Occipital lobe (tissue), 2 donors: Measurements from ENCODE around the gene CCDC89. TPM values are rescaled to one million over a fixed set of nuclear protein-coding genes. Genes with fewer than 3 reads are reported as not detected.

Experiments
- DNase-seq: peaks from one replicate; lab custom pipeline; 2025; lab: John Stamatoyannopoulos, UW
- total RNA-seq: library from RNA; depleted of rRNA; stranded (reverse); fragments of >200 nt; gene quantifications from one replicate; pipeline ENCODE4 v1.2.3, GENCODE V29; 2014

Gene CCDC89
- 0.47 TPM for total RNA-seq

DNA sequence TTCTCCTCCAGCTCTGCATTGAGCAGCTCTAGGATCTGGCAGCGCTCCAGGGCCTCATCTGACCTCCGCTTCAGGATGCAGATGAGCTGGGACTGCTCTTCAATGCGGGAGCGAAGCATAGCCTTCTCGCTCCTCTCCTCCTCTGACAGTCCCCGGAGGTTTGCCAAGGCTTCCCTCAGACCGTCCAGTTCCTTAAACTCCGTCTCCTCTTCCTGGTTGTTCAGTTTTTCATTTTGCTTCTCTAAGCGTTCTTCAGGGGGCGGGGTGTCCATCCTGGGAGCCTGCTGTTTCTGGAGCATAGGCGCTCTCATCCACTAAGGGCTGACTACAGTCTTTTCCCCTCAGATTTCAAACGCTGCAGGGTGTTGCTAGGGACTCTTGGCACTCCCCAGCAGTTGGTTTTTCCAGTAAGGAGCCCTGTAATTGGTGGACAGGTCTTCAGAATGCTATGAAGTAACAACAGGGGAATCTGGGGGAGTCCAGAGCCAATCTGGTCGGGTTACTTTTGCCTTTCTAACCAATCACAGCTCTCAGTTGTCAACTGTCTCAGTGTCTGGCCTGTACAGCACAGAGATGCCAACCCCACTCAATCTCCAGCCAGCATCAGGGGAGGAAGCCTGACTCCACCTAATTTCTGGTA is at the start of gene CCDC89:
TSS of gene CCDC89 (minus strand) at position 376 of the 640 bp plus-strand sequence. CDS start at position 311, 65 bp downstream.
- peak; percentile 71 for DNase-seq

DNA sequence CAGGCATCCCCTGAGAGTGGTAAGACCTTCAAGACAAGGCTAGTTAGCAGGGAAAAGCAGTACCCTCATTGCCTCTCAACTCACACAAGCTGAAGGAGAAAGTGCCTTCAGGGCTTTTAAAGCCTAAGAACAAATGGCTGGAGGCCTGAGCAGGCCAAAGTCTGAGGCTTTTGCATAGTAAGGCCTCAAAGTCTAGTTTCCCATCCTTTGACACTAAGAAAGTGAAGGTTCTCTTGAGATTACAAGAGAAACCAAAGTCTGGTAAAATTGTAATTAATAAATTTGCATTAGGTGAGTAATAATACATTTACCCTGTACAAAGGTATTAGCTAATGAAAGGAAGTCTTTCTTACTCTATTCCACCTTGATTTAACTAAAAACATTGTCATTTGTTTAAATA is 47.0 kb upstream of the CCDC89 start:
- no peak for DNase-seq

DNA sequence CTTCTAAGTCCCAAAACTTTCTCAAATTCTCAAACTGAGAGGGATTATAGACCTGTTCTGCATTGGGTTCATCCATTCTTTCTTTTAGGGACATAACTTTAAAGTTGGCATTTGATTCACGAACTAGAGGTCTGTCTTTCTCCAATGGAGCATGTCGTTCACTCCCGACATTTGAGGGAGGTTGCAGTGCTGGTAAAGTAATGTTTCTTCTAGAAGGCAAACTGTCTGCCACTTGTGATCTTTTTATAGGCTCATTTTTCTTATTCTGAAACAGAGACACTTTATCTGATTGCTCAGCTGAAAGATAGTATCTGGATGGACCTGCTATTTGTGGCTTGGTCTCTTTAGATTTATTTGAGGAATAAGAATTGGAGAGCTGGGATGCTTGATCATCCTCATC is 40.4 kb upstream of the CCDC89 start:
- no peak for DNase-seq

DNA sequence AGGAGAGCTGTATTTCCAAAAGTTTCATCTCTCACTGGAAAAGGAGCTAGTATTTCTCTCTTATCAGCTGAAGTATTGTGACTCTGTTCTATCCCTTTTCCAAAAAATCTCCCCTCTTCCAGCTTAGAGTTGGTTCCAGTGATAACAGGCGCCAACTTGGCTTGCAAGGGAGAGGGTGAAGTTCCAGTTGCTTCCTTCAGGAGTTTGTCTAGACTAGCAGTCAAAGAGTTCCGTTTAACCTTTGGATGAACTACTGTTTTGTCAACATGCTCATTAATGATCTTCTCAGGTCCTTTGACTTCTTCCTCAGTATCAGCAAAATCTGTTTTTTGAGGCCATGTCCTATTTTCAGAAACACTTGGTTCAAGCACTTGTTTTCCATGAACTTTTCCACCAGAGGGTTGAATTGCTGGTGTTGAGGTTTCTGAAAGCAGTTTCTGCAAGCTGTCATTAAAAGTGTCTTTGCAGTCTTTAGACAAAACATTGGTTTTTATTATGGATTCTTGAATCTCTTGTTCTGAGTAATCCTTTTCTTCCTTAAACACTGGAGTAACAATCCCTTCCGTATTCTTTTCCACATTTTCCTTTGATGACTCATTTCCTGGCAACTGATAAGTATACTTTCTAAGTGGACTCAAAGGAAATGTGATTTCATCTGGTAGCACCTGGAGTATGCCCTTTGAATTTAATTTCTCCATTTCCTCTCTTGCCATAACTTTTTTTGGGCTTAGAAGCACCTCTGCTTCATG is 39.7 kb upstream of the CCDC89 start:
- no peak for DNase-seq

DNA sequence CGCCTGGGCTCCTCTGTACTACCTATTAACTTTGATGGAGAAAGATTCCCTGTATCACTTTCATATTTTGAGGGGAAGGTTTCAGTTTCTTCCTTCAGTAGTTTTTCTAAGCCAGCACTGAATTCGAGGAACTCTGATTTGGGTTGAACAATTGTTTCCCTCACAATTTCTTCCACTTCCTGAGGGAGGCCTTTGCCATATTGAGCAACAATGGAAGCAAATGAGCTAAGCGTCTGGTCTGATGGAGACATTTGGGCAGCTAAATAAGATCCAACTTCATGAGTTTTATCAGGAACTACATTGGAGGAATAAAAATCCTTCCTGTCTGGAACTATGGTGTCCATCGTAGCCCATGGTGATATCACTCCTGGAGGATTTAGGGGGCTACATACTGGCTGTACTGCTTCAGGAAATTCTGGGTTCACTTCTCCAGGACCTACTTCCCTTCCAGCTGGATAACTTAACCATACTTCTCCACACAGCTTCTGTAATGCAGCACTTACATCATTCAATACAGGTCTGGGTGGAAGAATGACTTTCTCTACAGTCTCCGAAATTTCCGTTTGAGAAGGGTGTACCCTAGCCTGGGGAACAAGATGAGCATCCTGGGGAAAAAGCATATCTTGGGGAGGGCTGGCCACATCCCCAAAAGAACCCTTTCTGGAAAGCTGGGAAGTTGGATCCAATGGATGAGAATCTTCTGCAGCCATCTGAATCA is 38.9 kb upstream of the CCDC89 start:
- DNase-seq: no peak

DNA sequence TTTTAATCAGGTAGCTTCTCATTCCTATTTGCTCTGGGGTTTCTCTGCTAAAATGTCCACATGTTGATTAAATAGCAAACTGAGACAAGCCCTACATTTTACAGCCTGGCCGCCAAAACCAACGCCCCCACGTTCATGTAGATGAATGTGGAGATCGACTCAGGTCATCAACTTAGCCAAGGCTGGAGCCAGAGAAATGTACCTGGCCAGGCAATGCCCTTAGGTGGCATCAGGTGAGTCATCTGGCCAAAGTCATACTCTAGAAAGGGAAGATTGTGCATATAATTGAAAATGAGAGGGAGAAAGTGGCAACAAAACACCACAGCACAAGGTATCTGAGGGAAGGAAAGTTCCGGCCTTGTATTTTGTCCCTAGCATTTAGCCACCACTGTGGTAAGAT is 37.1 kb upstream of the CCDC89 start:
- no peak for DNase-seq

DNA sequence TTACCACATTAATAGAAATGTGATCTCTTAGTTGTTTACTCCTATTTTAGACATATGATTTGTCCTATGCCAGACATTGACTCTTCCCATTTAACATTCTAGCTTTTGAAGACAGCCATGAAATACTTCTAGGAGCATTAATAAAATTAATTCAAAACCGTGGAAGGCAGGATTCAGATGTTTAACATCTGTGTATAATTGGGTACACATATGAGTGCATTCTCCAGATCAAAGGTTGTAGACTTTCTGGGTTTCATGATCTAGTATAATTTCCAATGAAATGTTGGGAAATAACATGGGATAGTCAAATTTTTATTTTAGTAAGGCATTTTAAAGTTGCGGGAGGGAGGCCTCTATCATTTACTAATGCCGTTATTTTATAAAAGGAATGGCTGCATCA is 35.2 kb upstream of the CCDC89 start:
- DNase-seq: no peak

DNA sequence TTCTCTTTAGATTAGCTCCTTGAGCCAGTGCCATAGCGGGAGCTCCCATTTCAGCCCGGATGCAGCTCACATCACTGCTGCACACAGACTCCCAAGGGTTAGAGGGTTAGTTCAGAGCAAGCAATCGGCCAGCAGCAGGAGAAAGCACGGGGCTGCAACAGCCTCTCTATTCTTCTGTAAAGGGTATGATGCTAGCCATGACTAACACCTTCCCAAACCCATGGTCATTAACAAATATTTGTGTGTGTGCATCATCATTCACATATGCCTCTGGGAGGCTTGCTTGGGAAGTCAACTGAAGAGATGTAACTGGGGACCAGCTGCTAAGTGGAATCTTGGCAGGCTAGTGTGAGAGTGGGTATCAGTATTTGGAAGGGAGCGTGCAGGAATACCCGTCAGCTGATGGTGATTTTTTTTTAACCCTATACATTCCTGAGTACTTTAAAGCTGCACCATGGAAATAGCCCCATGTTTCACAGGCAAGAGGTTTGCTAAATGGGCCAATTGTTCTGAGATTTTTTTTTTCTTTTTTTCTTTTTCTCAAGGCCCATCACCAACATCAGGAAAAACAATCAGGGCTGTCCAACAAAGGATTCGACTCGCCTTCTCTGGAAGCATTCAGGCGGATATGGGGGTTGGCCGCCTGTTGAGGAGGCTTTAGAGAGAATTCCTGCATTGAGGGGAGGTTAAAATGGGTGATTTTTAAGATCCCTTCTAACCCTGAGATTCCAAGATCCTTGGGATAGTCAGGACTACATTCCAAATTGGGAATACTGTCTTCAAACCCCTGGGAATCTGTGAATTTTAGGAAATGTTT is 33.2 kb upstream of the CCDC89 start:
- peak; percentile 81 for DNase-seq

DNA sequence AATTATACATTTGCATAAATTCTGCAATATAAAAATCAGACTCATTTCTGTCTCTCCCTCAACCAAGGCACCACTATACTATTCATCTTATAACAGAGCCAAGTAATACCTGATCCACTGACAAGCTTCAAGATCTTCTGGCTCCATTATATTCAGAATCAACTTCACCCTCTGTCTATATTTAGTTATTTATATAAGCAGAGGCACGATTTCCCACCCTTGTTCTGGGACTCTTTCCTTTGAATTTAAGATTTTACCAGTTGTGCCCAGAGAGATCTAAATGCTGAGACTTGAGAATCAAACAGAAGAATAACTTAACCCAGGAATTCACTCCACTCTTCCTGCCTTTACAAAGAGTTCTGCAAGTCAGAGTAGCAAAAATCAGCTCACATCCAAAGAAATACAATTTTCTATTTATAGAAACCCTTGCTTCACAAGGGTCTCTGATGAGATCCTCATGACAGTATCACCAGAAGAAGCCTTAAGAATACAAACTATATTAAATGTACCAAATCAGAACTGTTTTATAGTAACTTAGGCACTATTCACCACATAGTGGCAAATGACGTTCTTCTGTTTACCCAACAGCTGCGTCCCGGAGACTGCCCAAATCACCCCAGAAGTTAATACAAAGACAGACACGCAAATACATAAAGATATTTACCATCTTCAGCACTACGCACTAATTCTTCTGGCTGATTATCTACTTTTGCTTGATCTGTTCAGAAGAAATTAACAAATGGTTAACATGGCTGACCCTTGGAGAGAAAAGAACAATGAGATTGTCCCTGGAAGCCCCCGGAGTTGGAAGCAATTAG is 32.3 kb upstream of the CCDC89 start:
- no peak for DNase-seq

DNA sequence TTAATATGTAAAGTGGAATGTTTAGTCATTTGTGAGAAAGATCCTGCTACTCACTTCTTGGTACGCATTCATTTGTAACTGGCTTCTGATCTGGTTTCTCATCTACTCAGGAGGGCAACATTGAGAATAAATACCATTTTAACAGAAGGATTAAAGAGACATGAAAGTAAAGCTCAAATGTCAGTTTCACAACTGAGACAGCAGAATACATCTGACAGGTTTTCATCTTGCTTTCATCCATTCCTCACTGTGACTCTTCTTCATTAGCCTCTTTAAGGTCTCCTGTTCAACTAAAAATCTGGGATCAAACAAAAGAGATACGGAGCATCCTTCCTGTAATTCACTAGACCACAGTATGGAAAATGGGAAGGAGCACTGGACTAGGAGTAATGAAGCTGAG is 31.4 kb upstream of the CCDC89 start:
- no peak for DNase-seq

DNA sequence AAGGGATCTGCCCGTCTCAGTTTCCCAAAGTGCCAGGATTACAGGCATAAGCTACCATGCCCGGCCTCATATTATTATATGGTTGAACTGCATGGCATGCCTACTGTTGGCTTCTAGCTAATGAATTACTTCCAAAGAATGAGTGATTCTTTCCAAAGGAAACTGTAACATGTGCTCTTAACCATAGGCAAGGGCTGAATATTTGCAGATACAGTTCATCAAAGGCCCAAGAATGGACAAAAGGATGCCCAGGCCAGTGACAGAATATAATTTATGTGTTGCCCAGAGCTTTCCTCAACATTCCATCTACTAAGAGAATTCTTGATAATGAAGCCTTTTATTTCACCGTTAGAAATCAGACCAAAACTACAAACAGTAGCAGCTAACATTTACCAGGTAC is 27.0 kb upstream of the CCDC89 start:
- DNase-seq: no peak

DNA sequence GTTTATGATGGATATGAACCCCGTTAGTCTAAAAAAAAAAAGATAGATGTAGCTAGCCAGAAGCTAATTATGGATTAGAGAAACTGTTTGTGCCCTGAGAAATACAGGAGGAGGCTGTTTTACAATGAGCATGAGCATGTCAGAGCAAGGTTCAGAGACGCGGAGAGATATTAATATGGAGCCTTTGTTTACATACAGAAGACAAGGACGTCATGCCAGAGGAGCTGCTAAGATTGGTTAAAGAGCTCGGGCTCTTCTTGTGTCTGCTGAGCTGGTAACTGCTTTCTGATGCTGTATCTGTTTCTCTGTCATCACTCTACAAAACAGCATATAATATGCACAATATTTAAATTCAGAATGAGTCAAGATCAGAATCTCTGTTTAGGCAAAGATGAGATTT is 24.9 kb upstream of the CCDC89 start:
- no peak for DNase-seq

DNA sequence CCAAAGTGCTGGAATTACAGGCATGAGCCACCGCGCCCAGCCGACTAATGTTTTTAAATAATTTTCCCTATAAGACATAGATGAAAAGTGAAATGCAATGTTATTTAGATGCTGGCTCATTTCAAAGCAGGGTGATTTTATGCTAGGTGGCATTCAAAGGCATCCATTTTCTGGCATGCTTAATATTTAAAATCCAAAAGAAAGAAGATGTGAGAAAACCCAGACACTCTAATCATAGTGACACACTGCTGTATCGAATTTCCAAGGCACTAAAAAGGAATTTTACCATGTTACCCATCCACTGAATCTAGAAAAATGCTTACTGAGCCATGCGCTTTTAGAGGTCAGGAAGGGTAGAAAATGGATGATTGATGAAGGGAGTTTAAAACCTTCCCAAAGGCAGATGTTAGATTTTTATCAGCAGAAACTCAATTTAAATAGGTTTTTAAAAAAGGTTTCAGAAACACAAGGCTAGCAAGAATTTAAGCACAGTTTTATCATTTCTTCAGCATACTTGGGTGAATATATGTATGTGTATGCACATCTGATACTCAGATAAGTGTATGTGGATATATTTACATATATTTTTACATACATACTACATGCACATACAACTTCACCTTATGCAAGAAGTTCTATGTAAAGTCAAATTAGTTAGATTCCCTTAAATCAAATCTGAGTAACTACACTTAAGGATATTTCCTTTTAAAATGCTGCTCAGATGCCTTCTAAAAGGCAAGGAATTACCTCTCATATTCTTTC is 24.1 kb upstream of the CCDC89 start:
- DNase-seq: no peak

DNA sequence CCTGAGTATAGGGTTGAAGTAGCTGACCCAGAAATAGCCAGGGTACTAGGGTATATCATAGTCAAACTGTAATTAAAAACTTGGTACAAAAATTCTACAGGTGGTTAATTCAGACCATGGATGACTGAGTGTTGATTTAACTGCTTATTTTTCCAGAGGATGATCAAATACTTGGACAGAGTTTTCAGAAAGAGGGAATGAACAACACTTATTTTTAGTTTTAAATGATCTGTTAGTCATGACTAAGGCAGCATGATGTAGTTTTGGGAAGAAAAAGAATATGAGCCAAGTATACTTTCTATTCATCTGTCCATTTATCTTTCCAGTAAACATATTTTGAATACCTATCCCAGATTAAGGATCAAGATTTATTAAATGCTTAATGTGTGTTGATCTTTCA is 19.8 kb upstream of the CCDC89 start:
- no peak for DNase-seq

DNA sequence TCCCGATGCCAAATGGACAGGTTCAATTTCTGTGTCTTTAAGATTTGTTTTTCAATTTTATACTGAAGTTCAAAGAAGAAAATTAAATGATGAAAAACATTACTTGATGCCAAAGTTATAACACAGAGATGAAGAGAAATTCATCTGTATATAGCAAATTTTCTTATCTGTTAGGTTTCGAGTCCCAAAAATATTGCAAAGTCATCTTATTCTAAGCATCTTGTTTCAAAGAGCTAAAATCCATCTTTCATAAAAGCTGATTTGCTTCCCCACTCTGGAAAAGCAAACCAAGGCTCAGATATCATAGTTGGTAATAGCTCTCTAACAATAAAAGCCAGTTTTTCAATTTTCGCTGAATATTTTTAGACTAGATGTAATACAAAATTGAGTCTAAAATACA is 19.0 kb upstream of the CCDC89 start:
- DNase-seq: no peak

DNA sequence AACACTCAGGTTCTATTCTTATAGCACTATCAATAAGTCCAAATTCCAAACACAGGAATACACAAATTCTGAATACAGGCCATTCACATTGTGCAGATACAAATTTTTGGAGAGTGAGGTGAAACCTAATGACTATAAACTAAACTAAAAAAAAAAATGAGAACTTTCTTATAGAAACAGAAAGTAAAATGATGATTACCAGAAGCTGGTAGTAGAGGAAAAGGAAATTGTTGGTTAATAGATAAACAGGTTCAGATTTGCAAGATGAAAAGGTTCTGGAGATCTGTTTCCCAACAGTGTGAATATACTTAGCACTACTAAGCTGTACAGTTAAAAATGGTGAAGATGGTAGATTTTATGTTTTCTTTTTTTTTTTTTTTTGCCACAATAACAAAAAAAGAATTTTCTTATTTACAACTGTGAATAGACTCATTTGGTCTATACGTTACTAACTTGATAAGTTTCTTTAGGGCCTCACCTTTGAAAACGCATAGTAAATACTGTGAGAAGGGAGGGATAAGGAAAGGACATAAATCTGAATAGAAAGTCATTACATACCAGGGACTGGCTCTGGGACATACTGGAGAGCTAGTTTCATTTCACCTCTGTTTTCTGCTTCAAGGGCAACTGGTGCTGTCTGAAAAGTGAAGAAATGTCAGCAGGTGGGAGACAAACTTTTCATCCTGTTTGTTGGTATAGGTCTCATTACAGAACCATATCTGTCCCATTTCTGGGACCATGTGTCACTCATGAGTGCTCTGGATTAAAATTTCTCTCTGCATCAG is 14.2 kb upstream of the CCDC89 start:
- no peak for DNase-seq

DNA sequence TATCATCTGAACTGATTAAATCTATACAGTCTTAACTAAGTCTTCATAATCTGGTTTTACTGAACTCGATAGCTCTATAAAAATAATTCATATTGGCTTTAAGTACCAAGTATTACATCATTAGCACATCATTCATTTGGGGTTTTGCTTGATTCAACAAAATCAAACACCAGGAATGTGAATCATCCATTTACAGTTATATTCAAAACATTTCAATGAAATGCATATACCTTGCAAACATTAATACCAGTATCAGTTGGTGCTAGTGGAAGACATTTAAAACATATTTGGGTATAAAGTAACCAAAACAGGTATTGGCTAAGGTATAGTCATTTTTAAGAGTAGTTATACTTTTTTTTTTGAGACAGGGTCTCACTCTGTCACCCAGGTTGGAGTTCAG is 12.2 kb upstream of the CCDC89 start:
- no peak for DNase-seq

DNA sequence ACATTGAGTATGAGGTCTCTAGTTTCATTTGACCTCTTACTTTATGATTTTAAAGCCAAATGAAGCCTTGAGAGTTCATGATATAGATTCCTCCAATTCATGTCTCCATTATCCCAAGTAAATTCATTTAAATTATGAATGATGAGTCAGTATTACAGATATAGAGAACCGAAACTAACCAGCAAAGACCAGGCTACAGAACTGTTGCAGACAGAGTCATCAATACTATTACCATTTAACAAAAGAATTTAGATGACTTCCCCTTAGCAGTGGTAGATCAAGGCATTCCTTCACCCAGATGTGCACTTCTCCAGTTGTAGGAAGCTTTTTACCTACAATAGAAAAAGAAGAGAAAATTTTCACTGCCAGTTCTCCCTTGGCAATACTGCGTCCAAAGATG is 11.8 kb upstream of the CCDC89 start:
- DNase-seq: no peak

DNA sequence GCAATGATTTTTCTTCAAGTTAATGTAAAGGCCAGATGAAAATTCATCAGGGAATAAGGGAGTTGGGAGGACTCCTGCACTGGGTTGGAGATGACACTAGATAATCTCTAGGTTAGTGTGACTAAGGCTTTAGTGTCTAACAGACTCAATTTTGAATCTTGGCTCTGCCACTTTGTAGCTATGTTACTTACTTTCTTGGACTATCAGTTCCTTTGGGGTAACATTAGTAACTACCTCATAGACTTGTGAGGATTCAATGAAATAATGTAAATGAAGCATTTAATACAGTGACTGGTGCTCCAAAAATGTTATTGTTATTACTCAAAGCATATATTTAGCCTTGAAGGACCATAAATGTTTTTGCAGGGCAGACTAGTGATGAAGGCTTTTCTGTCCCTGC is 9.6 kb upstream of the CCDC89 start:
- no peak for DNase-seq
